ENCODE data around the gene ATP2C1.

ATP2C1 gene

DNA sequence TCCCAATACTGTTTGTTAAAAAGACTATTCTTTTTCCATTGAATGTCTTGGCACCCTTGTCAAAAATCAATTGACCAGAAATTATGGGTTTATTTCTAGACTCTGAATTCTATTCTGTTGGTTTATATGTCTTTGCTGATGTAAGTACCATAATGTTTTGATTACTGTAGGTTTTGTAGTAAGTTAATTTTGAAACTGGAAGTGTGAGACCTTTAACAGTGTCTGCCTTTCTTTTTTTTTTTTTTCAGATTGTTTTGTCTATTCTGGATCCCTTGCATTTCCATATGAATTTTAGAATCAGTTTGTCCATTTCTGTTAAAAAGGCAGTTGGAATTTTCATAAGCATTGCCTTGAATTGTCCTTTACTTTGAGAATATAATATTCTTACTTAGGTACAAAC is 13.6 kb downstream of the ATP2C1 start:
- H2AFZ ChIP-seq (ENCODE audit: low read length), result no peak overlapping the region
- H3K79me2 ChIP-seq (ENCODE audit: insufficient read depth, low read length), result peaks cover 75% of the 10 kb centered on the region
- no peaks in the 10 kb centered on the region for H3K36me3 ChIP-seq (ENCODE audit: insufficient read depth, low read length)
- no peak overlapping the region for H3K4me2 ChIP-seq (ENCODE audit: low read depth, low read length, poor library complexity, severe bottlenecking)
- H3K27me3 ChIP-seq (ENCODE audit: insufficient read depth, low read length, poor library complexity, severe bottlenecking), result no peaks in the 10 kb centered on the region
- H4K20me1 ChIP-seq (ENCODE audit: insufficient read depth, low read length, poor library complexity, severe bottlenecking), result peaks cover 51% of the 10 kb centered on the region
- H3K9ac ChIP-seq (ENCODE audit: low read depth, low read length, poor library complexity, severe bottlenecking), result no peak overlapping the region
- no peak overlapping the region for H3K4me3 ChIP-seq (ENCODE audit: low read length, poor library complexity, severe bottlenecking)
- no peaks in the 10 kb centered on the region for H3K9me3 ChIP-seq (ENCODE audit: insufficient read depth, low read depth, low read length)
- H3K9me2 ChIP-seq (replicated peaks; ENCODE audit: low read depth, low read length), result no peaks in the 10 kb centered on the region
- TF ChIP-seq, protein P1, sequence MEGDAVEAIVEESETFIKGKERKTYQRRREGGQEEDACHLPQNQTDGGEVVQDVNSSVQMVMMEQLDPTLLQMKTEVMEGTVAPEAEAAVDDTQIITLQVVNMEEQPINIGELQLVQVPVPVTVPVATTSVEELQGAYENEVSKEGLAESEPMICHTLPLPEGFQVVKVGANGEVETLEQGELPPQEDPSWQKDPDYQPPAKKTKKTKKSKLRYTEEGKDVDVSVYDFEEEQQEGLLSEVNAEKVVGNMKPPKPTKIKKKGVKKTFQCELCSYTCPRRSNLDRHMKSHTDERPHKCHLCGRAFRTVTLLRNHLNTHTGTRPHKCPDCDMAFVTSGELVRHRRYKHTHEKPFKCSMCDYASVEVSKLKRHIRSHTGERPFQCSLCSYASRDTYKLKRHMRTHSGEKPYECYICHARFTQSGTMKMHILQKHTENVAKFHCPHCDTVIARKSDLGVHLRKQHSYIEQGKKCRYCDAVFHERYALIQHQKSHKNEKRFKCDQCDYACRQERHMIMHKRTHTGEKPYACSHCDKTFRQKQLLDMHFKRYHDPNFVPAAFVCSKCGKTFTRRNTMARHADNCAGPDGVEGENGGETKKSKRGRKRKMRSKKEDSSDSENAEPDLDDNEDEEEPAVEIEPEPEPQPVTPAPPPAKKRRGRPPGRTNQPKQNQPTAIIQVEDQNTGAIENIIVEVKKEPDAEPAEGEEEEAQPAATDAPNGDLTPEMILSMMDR (conservative IDR thresholded peaks at IDR 0.05; ENCODE audit: low read length), result no peak
- no peak for TF ChIP-seq EZH2phosphoT487 (IDR thresholded peaks at IDR 0.05; ENCODE audit: borderline replicate concordance)
- H3K4me1 ChIP-seq (ENCODE audit: insufficient read depth, low read length, poor library complexity, severe bottlenecking), result peaks cover 50% of the 10 kb centered on the region
- H3F3A ChIP-seq (ENCODE audit: low read depth), result no peaks in the 10 kb centered on the region

DNA sequence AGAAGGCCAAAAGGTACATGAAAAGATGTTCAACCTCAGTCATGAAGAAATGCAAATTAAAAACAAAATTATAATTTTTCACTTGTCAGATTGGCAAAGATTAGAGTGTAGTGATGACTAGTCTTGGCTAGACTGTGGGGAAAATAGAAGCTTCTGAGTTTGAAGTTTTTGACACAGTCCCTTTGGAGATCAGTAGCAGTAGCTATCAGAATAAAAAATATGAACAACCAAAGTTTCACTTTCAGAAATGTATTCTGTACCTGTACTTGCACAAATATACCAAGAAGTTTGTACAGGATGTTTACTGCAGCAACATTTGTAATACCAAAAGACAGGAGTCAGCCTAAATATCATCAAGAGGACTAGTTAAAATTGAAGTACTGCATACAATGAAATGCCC is 14.1 kb downstream of the ATP2C1 start:
- H3K36me3 ChIP-seq (ENCODE audit: insufficient read depth, low read length), result no peaks in the 10 kb centered on the region
- H3K27me3 ChIP-seq (ENCODE audit: insufficient read depth, low read length, poor library complexity, severe bottlenecking), result no peaks in the 10 kb centered on the region
- H2AFZ ChIP-seq (ENCODE audit: low read length), result no peak overlapping the region
- no peaks in the 10 kb centered on the region for H3K9me2 ChIP-seq (replicated peaks; ENCODE audit: low read depth, low read length)
- H3F3A ChIP-seq (ENCODE audit: low read depth), result no peaks in the 10 kb centered on the region
- TF ChIP-seq, protein P1 (conservative IDR thresholded peaks at IDR 0.05; ENCODE audit: low read length), result no peak
- no peak for TF ChIP-seq EZH2phosphoT487 (IDR thresholded peaks at IDR 0.05; ENCODE audit: borderline replicate concordance)
- H3K79me2 ChIP-seq (ENCODE audit: insufficient read depth, low read length), result peaks cover 70% of the 10 kb centered on the region
- H3K9ac ChIP-seq (ENCODE audit: low read depth, low read length, poor library complexity, severe bottlenecking), result no peak overlapping the region
- peaks cover 47% of the 10 kb centered on the region for H3K4me1 ChIP-seq (ENCODE audit: insufficient read depth, low read length, poor library complexity, severe bottlenecking)
- no peak overlapping the region for H3K4me3 ChIP-seq (ENCODE audit: low read length, poor library complexity, severe bottlenecking)
- no peak overlapping the region for H3K4me2 ChIP-seq (ENCODE audit: low read depth, low read length, poor library complexity, severe bottlenecking)
- no peaks in the 10 kb centered on the region for H3K9me3 ChIP-seq (ENCODE audit: insufficient read depth, low read depth, low read length)
- peaks cover 48% of the 10 kb centered on the region for H4K20me1 ChIP-seq (ENCODE audit: insufficient read depth, low read length, poor library complexity, severe bottlenecking)

DNA sequence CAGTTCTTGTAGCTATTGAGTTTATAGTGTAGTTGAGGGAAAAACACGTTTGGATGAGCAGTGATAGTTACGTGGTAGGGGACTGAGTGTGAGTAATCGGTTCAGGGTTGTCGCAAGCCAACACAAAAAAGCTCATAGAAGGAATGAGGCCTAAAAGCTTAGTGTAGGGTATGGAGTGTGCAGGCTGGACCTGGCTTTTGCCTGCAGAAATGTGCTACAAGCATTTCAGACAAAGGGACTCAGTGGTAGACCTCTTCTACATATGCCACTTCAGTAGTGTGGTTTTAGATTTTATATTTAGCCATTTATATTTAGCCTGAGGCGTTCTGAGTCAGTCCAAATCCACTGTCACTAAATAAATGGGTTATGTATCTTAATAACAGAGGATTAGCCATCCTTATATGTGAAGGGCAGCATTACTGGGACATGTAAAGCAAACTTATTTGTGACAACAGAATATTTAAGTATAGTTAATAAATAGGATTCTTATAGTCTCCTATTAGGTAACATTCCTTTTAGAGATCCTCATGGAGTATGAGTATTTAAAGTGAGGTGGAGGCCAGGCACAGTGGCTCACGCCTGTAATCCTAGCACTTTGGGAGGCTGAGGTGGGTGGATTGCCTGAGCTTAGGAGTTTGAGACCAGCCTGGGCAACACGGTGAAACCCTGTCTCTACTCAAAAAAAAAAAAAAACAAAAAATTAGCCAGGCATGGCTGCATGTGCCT is 21.8 kb downstream of the ATP2C1 start:
- no peaks in the 10 kb centered on the region for H3K27me3 ChIP-seq (ENCODE audit: insufficient read depth, low read length, poor library complexity, severe bottlenecking)
- no peak overlapping the region for H2AFZ ChIP-seq (ENCODE audit: low read length)
- no peak overlapping the region for H3K4me2 ChIP-seq (ENCODE audit: low read depth, low read length, poor library complexity, severe bottlenecking)
- H3K9me2 ChIP-seq (replicated peaks; ENCODE audit: low read depth, low read length), result no peaks in the 10 kb centered on the region
- no peaks in the 10 kb centered on the region for H3F3A ChIP-seq (ENCODE audit: low read depth)
- H3K79me2 ChIP-seq (ENCODE audit: insufficient read depth, low read length), result peaks cover 72% of the 10 kb centered on the region
- peaks cover 5% of the 10 kb centered on the region; the same call in 1 of the 2 replicates for H3K9me3 ChIP-seq (ENCODE audit: insufficient read depth, low read depth, low read length)
- peaks cover 32% of the 10 kb centered on the region for H4K20me1 ChIP-seq (ENCODE audit: insufficient read depth, low read length, poor library complexity, severe bottlenecking)
- TF ChIP-seq, protein P1 (conservative IDR thresholded peaks at IDR 0.05; ENCODE audit: low read length), result no peak
- TF ChIP-seq EZH2phosphoT487 (IDR thresholded peaks at IDR 0.05; ENCODE audit: borderline replicate concordance), result no peak
- no peaks in the 10 kb centered on the region for H3K4me1 ChIP-seq (ENCODE audit: insufficient read depth, low read length, poor library complexity, severe bottlenecking)
- no peak overlapping the region for H3K9ac ChIP-seq (ENCODE audit: low read depth, low read length, poor library complexity, severe bottlenecking)
- peaks cover 6% of the 10 kb centered on the region; the same call in 1 of the 2 replicates for H3K36me3 ChIP-seq (ENCODE audit: insufficient read depth, low read length)
- no peak overlapping the region for H3K4me3 ChIP-seq (ENCODE audit: low read length, poor library complexity, severe bottlenecking)
